H9 (cell line): Measurements from ENCODE around the gene TP53BP2. TPM values are rescaled to one million over a fixed set of nuclear protein-coding genes. Genes with fewer than 3 reads are reported as not detected.

ENCODE experiments used
- DNase-seq: peaks from one replicate; pipeline ENCODE4 v3.0.0-alpha.2; 2017
- H2AFZ ChIP-seq: one replicate; pipeline ENCODE4 v1.6.1; 2013; ENCODE audit warnings: mild to moderate bottlenecking, low read length, control low read depth, moderate library complexity
- H2AK5ac ChIP-seq: 2 replicates; pipeline ENCODE4 v1.6.1; 2013; ENCODE audit warnings: low read length, control low read depth, mixed read lengths; ENCODE audit not compliant: insufficient read length
- H2BK120ac ChIP-seq: one replicate; pipeline ENCODE4 v1.6.1; 2013; ENCODE audit warnings: low read depth, mild to moderate bottlenecking, low read length, control low read depth, inconsistent platforms; ENCODE audit not compliant: poor library complexity, severe bottlenecking
- H2BK12ac ChIP-seq: 2 replicates; pipeline ENCODE4 v1.6.1; 2013; ENCODE audit warnings: low read length, control low read depth, mixed read lengths, low read depth; ENCODE audit not compliant: insufficient read length
- H2BK15ac ChIP-seq: 2 replicates; pipeline ENCODE4 v1.6.1; 2013; ENCODE audit warnings: low read depth, low read length, control low read depth
- H2BK20ac ChIP-seq: one replicate; pipeline ENCODE4 v1.6.1; 2013; ENCODE audit warnings: low read depth, mild to moderate bottlenecking, low read length, control low read depth, inconsistent platforms; ENCODE audit not compliant: poor library complexity, severe bottlenecking
- H2BK5ac ChIP-seq: 2 replicates; pipeline ENCODE4 v1.6.1; 2013; ENCODE audit warnings: low read length, control low read depth, mixed read lengths; ENCODE audit not compliant: insufficient read length
- H3K14ac ChIP-seq: 2 replicates; pipeline ENCODE4 v1.6.1; 2013; ENCODE audit warnings: low read length, control low read depth; ENCODE audit not compliant: insufficient read depth
- H3K18ac ChIP-seq: 2 replicates; pipeline ENCODE4 v1.6.1; 2013; ENCODE audit warnings: low read depth, mild to moderate bottlenecking, mixed read lengths, low read length, control low read depth; ENCODE audit not compliant: insufficient read length
- H3K23ac ChIP-seq: 2 replicates; pipeline ENCODE4 v1.6.1; 2013; ENCODE audit warnings: low read length, control low read depth, mixed read lengths, low read depth; ENCODE audit not compliant: insufficient read length
- H3K23me2 ChIP-seq: 2 replicates; pipeline ENCODE4 v1.6.1; 2013; ENCODE audit warnings: low read depth, mild to moderate bottlenecking, mixed read lengths, low read length, control low read depth; ENCODE audit not compliant: insufficient read length, poor library complexity, severe bottlenecking
- H3K27ac ChIP-seq: 2 replicates; pipeline ENCODE4 v1.5.1; 2013; ENCODE audit warnings: low read length, control low read depth, mixed read lengths, low read depth; ENCODE audit not compliant: insufficient read length
- H3K27me3 ChIP-seq: 2 replicates; pipeline ENCODE4 v1.6.1; 2013; ENCODE audit warnings: low read length, control low read depth, inconsistent platforms; ENCODE audit not compliant: insufficient read depth
- H3K4ac ChIP-seq: 2 replicates; pipeline ENCODE4 v1.6.1; 2013; ENCODE audit warnings: low read depth, mild to moderate bottlenecking, control low read depth, inconsistent platforms, low read length, moderate library complexity
- H3K4me1 ChIP-seq: 2 replicates; pipeline ENCODE4 v1.6.1; 2013; ENCODE audit warnings: low read length, control low read depth, inconsistent platforms; ENCODE audit not compliant: insufficient read depth
- H3K4me2 ChIP-seq: 2 replicates; pipeline ENCODE4 v1.6.1; 2013; ENCODE audit warnings: low read length, control low read depth, mixed read lengths; ENCODE audit not compliant: insufficient read length, insufficient read depth
- H3K56ac ChIP-seq: 2 replicates; pipeline ENCODE4 v1.6.1; 2013; ENCODE audit warnings: low read depth, mild to moderate bottlenecking, mixed read lengths, low read length, control low read depth; ENCODE audit not compliant: insufficient read length
- H3K79me1 ChIP-seq: 2 replicates; pipeline ENCODE4 v1.6.1; 2013; ENCODE audit warnings: low read depth, mild to moderate bottlenecking, moderate library complexity, low read length, control low read depth, inconsistent platforms; ENCODE audit not compliant: insufficient read depth, poor library complexity, severe bottlenecking
- H3K79me2 ChIP-seq: 2 replicates; pipeline ENCODE4 v1.6.1; 2013; ENCODE audit warnings: low read length, control low read depth, inconsistent platforms; ENCODE audit not compliant: insufficient read depth
- H3K9ac ChIP-seq: 2 replicates; pipeline ENCODE4 v1.6.1; 2013; ENCODE audit warnings: low read length, control low read depth, mixed read lengths; ENCODE audit not compliant: insufficient read length; ENCODE audit errors: extremely low read depth
- H3K9me3 ChIP-seq: one replicate; pipeline ENCODE4 v1.6.1; 2013; ENCODE audit warnings: low read depth, low read length, inconsistent platforms; ENCODE audit not compliant: control insufficient read depth
- H3T11ph ChIP-seq: one replicate; pipeline ENCODE4 v1.6.1; 2013; ENCODE audit warnings: mild to moderate bottlenecking, low read length, control low read depth, inconsistent platforms
- H4K20me1 ChIP-seq: one replicate; pipeline ENCODE4 v1.6.1; 2013; ENCODE audit not compliant: control insufficient read depth, insufficient read length, insufficient read depth
- H4K5ac ChIP-seq: 2 replicates; pipeline ENCODE4 v1.6.1; 2013; ENCODE audit warnings: low read depth, mild to moderate bottlenecking, mixed read lengths, low read length, control low read depth; ENCODE audit not compliant: insufficient read length
- H4K8ac ChIP-seq: replicated peaks from 2 replicates; pipeline ENCODE4 v1.6.1; 2013; ENCODE audit warnings: low read length, control low read depth, mixed read lengths, low read depth; ENCODE audit not compliant: insufficient read length
- H4K91ac ChIP-seq: 2 replicates; pipeline ENCODE4 v1.6.1; 2013; ENCODE audit warnings: low read depth, mild to moderate bottlenecking, moderate library complexity, mixed read lengths, low read length, control low read depth; ENCODE audit not compliant: insufficient read length
- H3K27ac Mint-ChIP-seq, 3 experiments: 2 replicates in 2 of 3; 3 replicates in 1 of 3; pipeline ENCODE4 v1.8.0; 2020 to 2021; ENCODE audit warnings: mixed read lengths in 3 of 3, mild to moderate bottlenecking in 1 of 3, moderate library complexity in 1 of 3
- H3K27me3 Mint-ChIP-seq: 2 replicates; pipeline ENCODE4 v1.8.0; 2021; ENCODE audit warnings: low read depth, mild to moderate bottlenecking, moderate library complexity, mixed read lengths
- H3K36me3 Mint-ChIP-seq, 3 experiments: 2 replicates in 2 of 3; 3 replicates in 1 of 3; pipeline ENCODE4 v1.8.0; 2020 to 2021; ENCODE audit warnings: low read depth in 3 of 3, mixed read lengths in 3 of 3; ENCODE audit not compliant: insufficient read depth in 1 of 3
- H3K4me1 Mint-ChIP-seq, 2 experiments: 2 replicates each; pipeline ENCODE4 v1.8.0; 2020; ENCODE audit warnings: mixed read lengths in 2 of 2
- H3K4me3 Mint-ChIP-seq, 2 experiments: 2 replicates in 1 of 2; 3 replicates in 1 of 2; pipeline ENCODE4 v1.8.0; 2020 to 2021; ENCODE audit warnings: mild to moderate bottlenecking in 2 of 2, mixed read lengths in 2 of 2, moderate library complexity in 1 of 2
- H3K9me3 Mint-ChIP-seq, 2 experiments: 2 replicates in 1 of 2; 3 replicates in 1 of 2; pipeline ENCODE4 v1.8.0; 2020; ENCODE audit warnings: mild to moderate bottlenecking in 2 of 2, mixed read lengths in 2 of 2, moderate library complexity in 1 of 2
- WGBS: extraction: QIAGEN DNeasy Blood & Tissue Kit; methylation state at CpG from one replicate; pipeline ENCODE4 v1.1.7; 2013; ENCODE audit warnings: missing lambda C conversion rate, low lambda C conversion rate, mixed read lengths; ENCODE audit not compliant: insufficient read length; ENCODE audit errors: extremely low coverage; 5-methylcytosine and 5-hydroxymethylcytosine counted together
- total RNA-seq: library from RNA; stranded (reverse); gene quantifications from 2 replicates; pipeline ENCODE4 v1.2.1, GENCODE V29; 2021
- TF ChIP-seq, protein P1 (sequence below): fragments of 200-600 bp; sonication (generic); conservative IDR thresholded peaks from 3 replicates; pipeline ENCODE4 v1.8.0; 2021; ENCODE audit warnings: antibody characterized with exemption, mild to moderate bottlenecking

The TP53BP2 gene
- total RNA-seq, 1 experiment from 2014 or later = 49.7 TPM

DNA sequence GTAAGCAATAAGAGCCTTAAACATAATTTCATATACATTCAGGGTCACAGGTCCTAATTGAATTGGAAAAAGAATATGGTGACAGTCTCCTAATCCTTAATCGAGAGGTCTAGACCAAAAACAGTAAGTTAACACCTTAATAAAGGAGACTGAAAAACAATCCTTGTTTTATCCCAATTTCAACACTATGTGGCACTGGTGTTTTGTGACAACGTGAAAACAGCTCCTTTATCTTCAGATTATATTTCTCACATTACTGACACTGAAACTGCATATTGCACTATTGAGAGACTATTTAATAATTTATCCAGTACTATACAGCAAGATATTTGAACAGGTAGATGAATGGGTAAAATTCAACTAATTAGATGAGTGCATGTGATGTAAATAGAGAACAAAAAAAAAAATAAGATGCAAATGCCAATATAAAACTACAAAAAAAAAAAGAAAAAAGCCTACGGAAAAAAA, 34.1 kb downstream of the TP53BP2 start:
- TF ChIP-seq, protein P1, sequence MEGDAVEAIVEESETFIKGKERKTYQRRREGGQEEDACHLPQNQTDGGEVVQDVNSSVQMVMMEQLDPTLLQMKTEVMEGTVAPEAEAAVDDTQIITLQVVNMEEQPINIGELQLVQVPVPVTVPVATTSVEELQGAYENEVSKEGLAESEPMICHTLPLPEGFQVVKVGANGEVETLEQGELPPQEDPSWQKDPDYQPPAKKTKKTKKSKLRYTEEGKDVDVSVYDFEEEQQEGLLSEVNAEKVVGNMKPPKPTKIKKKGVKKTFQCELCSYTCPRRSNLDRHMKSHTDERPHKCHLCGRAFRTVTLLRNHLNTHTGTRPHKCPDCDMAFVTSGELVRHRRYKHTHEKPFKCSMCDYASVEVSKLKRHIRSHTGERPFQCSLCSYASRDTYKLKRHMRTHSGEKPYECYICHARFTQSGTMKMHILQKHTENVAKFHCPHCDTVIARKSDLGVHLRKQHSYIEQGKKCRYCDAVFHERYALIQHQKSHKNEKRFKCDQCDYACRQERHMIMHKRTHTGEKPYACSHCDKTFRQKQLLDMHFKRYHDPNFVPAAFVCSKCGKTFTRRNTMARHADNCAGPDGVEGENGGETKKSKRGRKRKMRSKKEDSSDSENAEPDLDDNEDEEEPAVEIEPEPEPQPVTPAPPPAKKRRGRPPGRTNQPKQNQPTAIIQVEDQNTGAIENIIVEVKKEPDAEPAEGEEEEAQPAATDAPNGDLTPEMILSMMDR = peak; percentile 56
- Histone ChIP-seq H2BK15ac (no peak overlapping the region), H2BK20ac (no peak overlapping the region), H3K14ac (no peak overlapping the region), H2AFZ (no peak overlapping the region), H3K23ac (no peak overlapping the region), H2BK5ac (no peak overlapping the region), H3K9me3 (no peaks in the 10 kb centered on the region), H4K20me1 (no peaks in the 10 kb centered on the region), H3K27ac (no peak overlapping the region), H3K56ac (no peak overlapping the region), H3K27me3 (no peaks in the 10 kb centered on the region), H2BK12ac (no peak overlapping the region), H3K79me1 (no peaks in the 10 kb centered on the region), H3K18ac (no peak overlapping the region), H3T11ph (no peak overlapping the region), H3K4me1 (no peaks in the 10 kb centered on the region), H3K4ac (no peak overlapping the region), H3K9ac (no peak overlapping the region), H4K91ac (no peak overlapping the region), H2BK120ac (no peak overlapping the region), H3K4me2 (no peak overlapping the region), H4K5ac (no peak overlapping the region), H3K23me2 (no peaks in the 10 kb centered on the region), H3K79me2 (peaks cover 2% of the 10 kb centered on the region; the same call in 1 of the 2 replicates), H4K8ac (no peak overlapping the region), H2AK5ac (no peak overlapping the region)
- peaks cover 3 to 9% of the 10 kb centered on the region in 2 experiments; a peak in 4 of 5 replicates for H3K9me3 Mint-ChIP-seq
- DNase-seq = no peak
- no peaks in the 10 kb centered on the region for H3K4me1 Mint-ChIP-seq
- H3K4me3 Mint-ChIP-seq = no peak overlapping the region
- H3K27me3 Mint-ChIP-seq = no peaks in the 10 kb centered on the region
- H3K27ac Mint-ChIP-seq = no peak overlapping the region; a peak in 1 of 7 replicates
- WGBS = no CpG with 5 or more reads among the region's 3 CpGs
- peaks cover 52 to 62% (median 61%) of the 10 kb centered on the region in 3 experiments for H3K36me3 Mint-ChIP-seq
